Colonic mucosa (tissue), 4 donors: ENCODE results near the gene ASCC3. TPM values are rescaled to one million over a fixed set of nuclear protein-coding genes. Genes with fewer than 3 reads are reported as not detected.

Source experiments
- DNase-seq: peaks from one replicate; pipeline ENCODE4 v3.0.0-alpha.2; 2020
- H3K27ac ChIP-seq: fragments of 200-600 bp; one replicate; pipeline ENCODE4 v1.8.0; 2021
- H3K27me3 ChIP-seq: fragments of 200-600 bp; one replicate; pipeline ENCODE4 v1.8.0; 2021
- H3K36me3 ChIP-seq: fragments of 200-600 bp; one replicate; pipeline ENCODE4 v1.8.0; 2021
- H3K4me1 ChIP-seq: fragments of 200-600 bp; one replicate; pipeline ENCODE4 v1.8.0; 2021; ENCODE audit warnings: mild to moderate bottlenecking
- H3K4me3 ChIP-seq: fragments of 200-600 bp; one replicate; pipeline ENCODE4 v1.8.0; 2021
- H3K9ac ChIP-seq, 2 donors: one replicate each; pipeline ENCODE4 v1.7.0; 2013; ENCODE audit warnings: control low read depth in 2 of 2, low read depth in 2 of 2, low read length in 2 of 2
- H3K9me3 ChIP-seq: fragments of 200-600 bp; one replicate; pipeline ENCODE4 v1.8.0; 2021
- intact Hi-C: fragments of 100-400 bp; cut with DNase I; formaldehyde crosslinking; loops from one replicate; pipeline ENCODE4 v1.14.1; 2022
- total RNA-seq, 2 donors: library from RNA; stranded (reverse); fragmentation: NEBNext Ultra II Directional in 1 of 2; extraction: Animal tissue kit (Norgen Biotek cat#: 25700) in 1 of 2; gene quantifications; one replicate each; pipeline ENCODE4 v1.2.1, GENCODE V29; 2021
- TF ChIP-seq, protein P1 (sequence below): fragments of 200-600 bp; IDR thresholded peaks from one replicate; pipeline ENCODE4 v1.8.0; 2022; ENCODE audit warnings: antibody characterized with exemption, mild to moderate bottlenecking
- donor health status: healthy.
- donor health status: DM: no; HTN: no; CAD: no.
- donor health status: DM: no; HTN: no; CAD: no.

ASCC3 gene
- total RNA-seq, 2 donors from 2014 or later, result 33.7 to 41.9 TPM

DNA sequence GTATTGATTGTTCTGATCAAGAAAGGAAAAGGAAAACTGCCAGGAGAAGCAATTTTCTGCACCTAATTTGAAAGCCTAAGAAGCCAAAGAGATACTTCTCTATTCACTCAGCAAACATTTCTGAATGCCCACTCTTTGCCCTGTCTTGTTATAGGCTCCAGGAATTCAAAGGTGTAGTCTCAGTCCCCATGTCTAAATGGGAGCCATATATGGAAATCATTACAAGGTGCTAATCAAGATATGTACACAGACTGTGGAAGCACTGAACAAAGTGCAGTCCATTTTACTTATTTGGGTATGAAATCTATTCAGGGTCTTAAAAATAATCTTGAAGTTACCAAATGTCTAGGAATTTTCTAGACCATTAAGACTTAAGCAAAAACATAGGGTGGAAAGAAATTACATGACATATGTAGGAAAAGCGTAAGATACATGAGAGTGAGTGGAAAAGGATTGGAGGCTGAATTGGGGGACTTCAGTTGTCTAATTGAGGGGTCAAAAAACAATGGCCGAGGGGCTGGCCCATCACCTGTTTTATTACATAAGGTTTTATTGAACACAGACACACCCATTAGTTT, 39.0 kb upstream of the ASCC3 start:
- Histone ChIP-seq H3K27ac (no peak overlapping the region), H3K36me3 (no peaks in the 10 kb centered on the region), H3K27me3 (no peaks in the 10 kb centered on the region), H3K9ac (no peak overlapping the region), H3K4me1 (no peaks in the 10 kb centered on the region), H3K9me3 (no peaks in the 10 kb centered on the region), H3K4me3 (no peak overlapping the region)
- intact Hi-C loops, result no loop called here
- TF ChIP-seq, protein P1, sequence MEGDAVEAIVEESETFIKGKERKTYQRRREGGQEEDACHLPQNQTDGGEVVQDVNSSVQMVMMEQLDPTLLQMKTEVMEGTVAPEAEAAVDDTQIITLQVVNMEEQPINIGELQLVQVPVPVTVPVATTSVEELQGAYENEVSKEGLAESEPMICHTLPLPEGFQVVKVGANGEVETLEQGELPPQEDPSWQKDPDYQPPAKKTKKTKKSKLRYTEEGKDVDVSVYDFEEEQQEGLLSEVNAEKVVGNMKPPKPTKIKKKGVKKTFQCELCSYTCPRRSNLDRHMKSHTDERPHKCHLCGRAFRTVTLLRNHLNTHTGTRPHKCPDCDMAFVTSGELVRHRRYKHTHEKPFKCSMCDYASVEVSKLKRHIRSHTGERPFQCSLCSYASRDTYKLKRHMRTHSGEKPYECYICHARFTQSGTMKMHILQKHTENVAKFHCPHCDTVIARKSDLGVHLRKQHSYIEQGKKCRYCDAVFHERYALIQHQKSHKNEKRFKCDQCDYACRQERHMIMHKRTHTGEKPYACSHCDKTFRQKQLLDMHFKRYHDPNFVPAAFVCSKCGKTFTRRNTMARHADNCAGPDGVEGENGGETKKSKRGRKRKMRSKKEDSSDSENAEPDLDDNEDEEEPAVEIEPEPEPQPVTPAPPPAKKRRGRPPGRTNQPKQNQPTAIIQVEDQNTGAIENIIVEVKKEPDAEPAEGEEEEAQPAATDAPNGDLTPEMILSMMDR, result no peak
- no peak for DNase-seq

DNA sequence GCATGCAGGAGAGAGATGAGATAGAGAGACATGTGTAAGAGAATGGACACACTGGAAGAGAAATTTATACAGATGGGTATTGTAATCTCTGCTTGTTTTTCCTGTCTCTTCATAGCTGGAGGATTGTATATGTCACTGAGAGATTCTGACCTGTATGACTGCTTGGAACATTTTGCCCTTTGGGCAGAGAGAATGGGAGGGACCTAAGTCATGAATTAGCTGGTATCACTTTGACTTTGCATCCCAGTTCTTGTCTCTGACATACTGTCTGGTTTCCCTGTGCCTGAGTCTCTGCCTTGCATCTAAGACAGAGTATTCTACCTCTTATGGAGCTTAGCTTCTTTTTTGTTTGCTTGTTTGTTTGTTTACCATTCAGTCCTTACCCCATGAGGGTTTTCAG, 37.0 kb upstream of the ASCC3 start:
- H3K27ac ChIP-seq, result no peak overlapping the region
- no peaks in the 10 kb centered on the region for H3K9me3 ChIP-seq
- TF ChIP-seq, protein P1, result no peak
- H3K9ac ChIP-seq, result no peak overlapping the region
- H3K4me1 ChIP-seq, result no peaks in the 10 kb centered on the region
- H3K27me3 ChIP-seq, result no peaks in the 10 kb centered on the region
- H3K36me3 ChIP-seq, result no peaks in the 10 kb centered on the region
- no peak for DNase-seq
- no peak overlapping the region for H3K4me3 ChIP-seq
- intact Hi-C loops, result no loop called here

DNA sequence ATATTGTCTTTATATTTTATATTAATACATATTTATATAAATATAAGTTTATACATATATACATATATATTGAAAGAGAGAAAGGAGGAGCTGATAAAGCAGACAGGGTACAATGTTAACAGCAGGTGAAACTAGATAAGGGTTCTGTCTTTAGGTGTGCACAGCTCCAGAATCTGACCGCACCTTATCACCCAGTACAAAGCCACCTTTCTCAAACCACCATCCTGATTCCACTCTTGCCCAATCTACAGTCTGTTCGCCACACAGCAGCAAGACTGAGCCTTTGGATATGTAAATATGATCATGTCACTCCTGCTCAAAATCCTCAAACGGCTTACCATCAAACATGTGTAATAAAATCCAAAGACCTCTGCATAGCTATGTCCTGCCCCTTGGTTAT, 34.7 kb upstream of the ASCC3 start:
- intact Hi-C loops, result no loop called here
- TF ChIP-seq, protein P1, result no peak
- no peak for DNase-seq
- H3K4me3 ChIP-seq, result no peak overlapping the region
- no peaks in the 10 kb centered on the region for H3K36me3 ChIP-seq
- H3K27ac ChIP-seq, result no peak overlapping the region
- no peaks in the 10 kb centered on the region for H3K4me1 ChIP-seq
- H3K9me3 ChIP-seq, result no peaks in the 10 kb centered on the region
- no peaks in the 10 kb centered on the region for H3K27me3 ChIP-seq
- H3K9ac ChIP-seq, result no peak overlapping the region

DNA sequence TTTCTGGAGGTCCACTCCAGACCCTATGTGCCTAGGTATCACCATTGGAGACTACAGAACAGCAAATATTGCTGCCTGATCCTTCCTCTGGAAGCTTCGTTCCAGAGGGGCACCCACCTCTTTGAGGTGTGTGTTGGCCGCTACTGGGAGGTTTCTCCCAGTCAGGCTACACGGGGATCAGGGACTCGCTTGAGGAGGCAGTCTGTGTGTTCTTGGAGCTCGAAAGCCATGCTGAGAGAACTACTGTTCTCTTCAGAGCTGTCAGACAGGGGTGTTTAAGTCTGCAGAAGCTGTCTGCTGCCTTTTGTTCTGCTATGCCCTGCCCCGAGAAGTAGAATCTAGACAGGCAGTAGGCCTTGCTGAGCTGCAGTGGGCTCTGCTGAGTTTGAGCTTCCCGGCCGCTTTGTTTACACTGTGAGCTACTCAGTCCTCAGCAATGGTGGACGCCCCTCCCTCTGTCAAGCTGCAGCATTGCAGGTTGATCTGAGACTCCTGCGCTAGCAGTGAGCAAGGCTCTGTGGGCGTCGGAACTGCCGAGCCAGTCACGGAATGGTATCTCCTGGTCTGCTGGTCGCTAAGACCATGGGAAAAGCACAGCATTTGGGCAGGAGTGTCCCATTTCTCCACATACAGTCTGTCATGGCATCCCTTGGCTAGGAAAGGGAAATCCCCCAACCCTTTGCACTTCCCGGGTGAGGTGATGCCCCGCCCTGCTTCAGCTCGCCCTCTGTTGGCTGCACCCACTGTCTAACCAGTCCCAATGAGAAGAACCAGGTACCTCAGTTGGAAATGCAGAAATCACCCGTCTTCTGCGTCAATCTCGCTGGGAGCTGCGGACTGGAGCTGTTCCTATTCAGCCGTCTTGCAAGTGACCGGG, 32.5 kb upstream of the ASCC3 start:
- Histone ChIP-seq H3K9ac (no peak overlapping the region), H3K4me3 (no peak overlapping the region), H3K9me3 (no peaks in the 10 kb centered on the region), H3K27me3 (no peaks in the 10 kb centered on the region), H3K27ac (no peak overlapping the region), H3K36me3 (no peaks in the 10 kb centered on the region), H3K4me1 (no peaks in the 10 kb centered on the region)
- TF ChIP-seq, protein P1, result no peak
- DNase-seq, result no peak
- intact Hi-C loops, result no loop called here

DNA sequence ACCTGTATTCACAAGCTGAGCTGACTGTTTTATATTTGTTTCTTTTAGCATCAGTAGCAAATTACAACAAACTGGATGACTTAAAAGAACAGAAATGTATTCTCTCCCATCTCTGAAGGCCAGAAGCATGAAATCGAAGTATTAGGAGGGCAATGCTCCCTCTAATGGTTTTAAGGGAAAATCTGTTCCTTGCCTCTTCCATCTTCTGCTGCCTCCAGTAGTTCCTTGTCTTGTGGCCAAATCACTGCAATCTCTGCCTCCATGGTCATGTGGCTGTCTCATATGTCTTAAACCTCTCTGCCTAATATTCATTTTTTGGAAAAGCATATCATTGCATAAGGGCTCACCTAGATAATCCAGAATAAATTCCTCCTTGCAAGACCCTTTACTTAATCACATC, 25.2 kb upstream of the ASCC3 start:
- H3K4me1 ChIP-seq, result no peaks in the 10 kb centered on the region
- TF ChIP-seq, protein P1, result no peak
- no peak overlapping the region for H3K27ac ChIP-seq
- H3K4me3 ChIP-seq, result no peak overlapping the region
- intact Hi-C loops, result no loop called here
- no peaks in the 10 kb centered on the region for H3K27me3 ChIP-seq
- H3K9ac ChIP-seq, result no peak overlapping the region
- no peaks in the 10 kb centered on the region for H3K36me3 ChIP-seq
- H3K9me3 ChIP-seq, result no peaks in the 10 kb centered on the region
- no peak for DNase-seq
